Spleen (tissue), 11 donors: Measurements from ENCODE around the gene MPPED2. TPM values are rescaled to one million over a fixed set of nuclear protein-coding genes. Genes with fewer than 3 reads are reported as not detected.

Experiments used
- DNase-seq: peaks from one replicate; pipeline ENCODE4 v3.0.0-alpha.2; 2020
- H3K27ac ChIP-seq, 8 donors: fragments of 200-600 bp; sonication (generic) in 7 of 8; 1 replicate in 4 of 8; 2 replicates in 4 of 8; pipeline versions ENCODE4 v1.5.0 to v1.8.0; 2016 to 2021; ENCODE audit warnings: inconsistent platforms in 4 of 8, mild to moderate bottlenecking in 4 of 8, moderate library complexity in 1 of 8
- H3K27me3 ChIP-seq, 7 donors: fragments of 200-600 bp; sonication (generic) in 6 of 7; replicated peaks in 1 of 7; 1 replicate in 4 of 7; 2 replicates in 3 of 7; pipeline versions ENCODE4 v1.5.0 to v1.8.0; 2016 to 2021; ENCODE audit warnings: inconsistent platforms in 3 of 7, mild to moderate bottlenecking in 1 of 7
- H3K36me3 ChIP-seq, 6 donors: fragments of 200-600 bp; sonication (generic) in 5 of 6; 1 replicate in 4 of 6; 2 replicates in 2 of 6; pipeline versions ENCODE4 v1.5.0 to v1.8.0; 2016 to 2021; ENCODE audit warnings: inconsistent platforms in 2 of 6
- H3K4me1 ChIP-seq, 6 donors: fragments of 200-600 bp; sonication (generic) in 5 of 6; 1 replicate in 3 of 6; 2 replicates in 3 of 6; pipeline versions ENCODE4 v1.5.0 to v1.8.0; 2016 to 2021; ENCODE audit warnings: inconsistent platforms in 3 of 6
- H3K4me3 ChIP-seq, 8 donors: fragments of 200-600 bp; sonication (generic) in 7 of 8; 1 replicate in 4 of 8; 2 replicates in 4 of 8; pipeline versions ENCODE4 v1.5.0 to v1.8.0; 2016 to 2021; ENCODE audit warnings: inconsistent platforms in 4 of 8, mild to moderate bottlenecking in 4 of 8, moderate library complexity in 2 of 8
- H3K9me3 ChIP-seq, 8 donors: fragments of 200-600 bp; sonication (generic) in 7 of 8; 1 replicate in 4 of 8; 2 replicates in 4 of 8; pipeline versions ENCODE4 v1.5.0 to v1.8.0; 2016 to 2021; ENCODE audit warnings: inconsistent platforms in 4 of 8
- POLR2A ChIP-seq, 3 donors: fragments of 450-650 bp; IDR thresholded peaks; one replicate each; pipeline ENCODE4 v1.5.1; 2017; ENCODE audit warnings: antibody characterized with exemption in 3 of 3, mild to moderate bottlenecking in 1 of 3
- POLR2AphosphoS5 ChIP-seq, 3 donors: sonication (generic); formaldehyde crosslinking; IDR thresholded peaks; one replicate each; pipeline ENCODE4 v1.5.1; 2017; ENCODE audit warnings: antibody characterized with exemption in 3 of 3
- WGBS, 5 donors: extraction: QIAGEN DNeasy Blood & Tissue Kit in 3 of 5; methylation state at CpG; one replicate each; pipeline versions ENCODE4 v1.1.5 to v1.1.7; 2013 to 2018; 5-methylcytosine and 5-hydroxymethylcytosine counted together
- intact Hi-C: fragments of 100-400 bp; cut with DNase I; formaldehyde crosslinking; loops from one replicate; pipeline ENCODE4 v1.15.0; 2023; ENCODE audit warnings: low total_unique reads
- polyA plus RNA-seq, 3 donors: library from polyadenylated mRNA; stranded (reverse); fragments of 200-250 nt; gene quantifications; one replicate each; pipeline ENCODE4 v1.2.1, GENCODE V29; 2013
- total RNA-seq, 7 donors: library from RNA; depleted of rRNA in 3 of 7; stranded (reverse); fragments of >200 nt in 3 of 7; fragmentation: NEBNext Ultra II Directional in 4 of 7; extraction: Animal tissue kit (Norgen Biotek cat#: 25700) in 4 of 7; gene quantifications; one replicate each; pipeline versions ENCODE4 v1.1.0 to v1.2.1, GENCODE V29; 2016 to 2021
- TF ChIP-seq, protein P1 (sequence below), 11 experiments: fragments of 200-600 bp in 7 of 11; fragments of 450-650 bp in 4 of 11; sonication (generic) in 4 of 11; IDR thresholded peaks in 8 of 11; conservative IDR thresholded peaks in 3 of 11; 1 replicate in 7 of 11; 2 replicates in 4 of 11; pipeline versions ENCODE4 v1.4.0 to v1.8.0; 2016 to 2021; ENCODE audit warnings: antibody characterized with exemption in 11 of 11, inconsistent platforms in 4 of 11, mild to moderate bottlenecking in 1 of 11
- donor health status: healthy with polysubstance abuse.
- donor health status: DM: no; HTN: no; CAD: no; lungs with moderate emphysema.
- donor health status: DM: no; HTN: no; CAD: no.
- donor health status: Bipolar disorder and iron deficiency.
- donor health status: healthy.
- donor health status: DM: no; HTN: no; CAD: no.
- donor health status: DM: yes; HTN: yes; CAD: no.

MPPED2 gene
- total and polyA plus RNA-seq, 10 donors, result 0.72 to 14.6 (median 5.2) TPM

DNA sequence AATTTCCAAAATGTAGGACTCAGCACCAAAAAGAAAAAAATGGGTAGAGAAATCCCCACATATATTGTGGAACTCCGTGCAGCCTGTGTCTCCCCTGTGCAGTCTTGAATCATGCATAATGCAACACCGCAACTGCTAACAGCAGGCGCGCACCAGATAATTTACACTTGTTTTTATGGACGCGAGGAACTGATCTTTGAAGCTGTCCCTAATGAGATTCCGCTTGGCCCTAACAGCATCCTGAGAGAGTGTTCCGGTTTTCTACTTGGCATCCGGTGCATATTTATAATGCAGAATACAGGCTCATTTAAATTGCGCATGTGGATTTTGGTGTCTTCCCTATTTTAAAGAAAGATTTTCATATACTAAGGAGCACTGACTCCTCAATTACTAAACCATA, 21.1 kb downstream of the MPPED2 start:
- intact Hi-C loops, result no loop called here
- Histone ChIP-seq H3K27ac (no peak overlapping the region), H3K9me3 (no peaks in the 10 kb centered on the region), H3K27me3 (no peaks in the 10 kb centered on the region), H3K4me3 (no peak overlapping the region), H3K36me3 (no peaks in the 10 kb centered on the region), H3K4me1 (peaks cover 0 to 9% (median 0%) of the 10 kb centered on the region in 6 donors)
- DNase-seq, result no peak
- TF ChIP-seq POLR2AphosphoS5 (IDR thresholded peaks at IDR 0.05) (no peak), POLR2A (IDR thresholded peaks at IDR 0.05) (no peak)
- TF ChIP-seq, protein P1, sequence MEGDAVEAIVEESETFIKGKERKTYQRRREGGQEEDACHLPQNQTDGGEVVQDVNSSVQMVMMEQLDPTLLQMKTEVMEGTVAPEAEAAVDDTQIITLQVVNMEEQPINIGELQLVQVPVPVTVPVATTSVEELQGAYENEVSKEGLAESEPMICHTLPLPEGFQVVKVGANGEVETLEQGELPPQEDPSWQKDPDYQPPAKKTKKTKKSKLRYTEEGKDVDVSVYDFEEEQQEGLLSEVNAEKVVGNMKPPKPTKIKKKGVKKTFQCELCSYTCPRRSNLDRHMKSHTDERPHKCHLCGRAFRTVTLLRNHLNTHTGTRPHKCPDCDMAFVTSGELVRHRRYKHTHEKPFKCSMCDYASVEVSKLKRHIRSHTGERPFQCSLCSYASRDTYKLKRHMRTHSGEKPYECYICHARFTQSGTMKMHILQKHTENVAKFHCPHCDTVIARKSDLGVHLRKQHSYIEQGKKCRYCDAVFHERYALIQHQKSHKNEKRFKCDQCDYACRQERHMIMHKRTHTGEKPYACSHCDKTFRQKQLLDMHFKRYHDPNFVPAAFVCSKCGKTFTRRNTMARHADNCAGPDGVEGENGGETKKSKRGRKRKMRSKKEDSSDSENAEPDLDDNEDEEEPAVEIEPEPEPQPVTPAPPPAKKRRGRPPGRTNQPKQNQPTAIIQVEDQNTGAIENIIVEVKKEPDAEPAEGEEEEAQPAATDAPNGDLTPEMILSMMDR (IDR thresholded peaks at IDR 0.05 in 8 of 11, conservative IDR thresholded peaks at IDR 0.05 in 3 of 11), result no peak
- 32 to 56% (median 47%) methylated on average over 10 of the region's 10 CpGs for WGBS, 5 donors

DNA sequence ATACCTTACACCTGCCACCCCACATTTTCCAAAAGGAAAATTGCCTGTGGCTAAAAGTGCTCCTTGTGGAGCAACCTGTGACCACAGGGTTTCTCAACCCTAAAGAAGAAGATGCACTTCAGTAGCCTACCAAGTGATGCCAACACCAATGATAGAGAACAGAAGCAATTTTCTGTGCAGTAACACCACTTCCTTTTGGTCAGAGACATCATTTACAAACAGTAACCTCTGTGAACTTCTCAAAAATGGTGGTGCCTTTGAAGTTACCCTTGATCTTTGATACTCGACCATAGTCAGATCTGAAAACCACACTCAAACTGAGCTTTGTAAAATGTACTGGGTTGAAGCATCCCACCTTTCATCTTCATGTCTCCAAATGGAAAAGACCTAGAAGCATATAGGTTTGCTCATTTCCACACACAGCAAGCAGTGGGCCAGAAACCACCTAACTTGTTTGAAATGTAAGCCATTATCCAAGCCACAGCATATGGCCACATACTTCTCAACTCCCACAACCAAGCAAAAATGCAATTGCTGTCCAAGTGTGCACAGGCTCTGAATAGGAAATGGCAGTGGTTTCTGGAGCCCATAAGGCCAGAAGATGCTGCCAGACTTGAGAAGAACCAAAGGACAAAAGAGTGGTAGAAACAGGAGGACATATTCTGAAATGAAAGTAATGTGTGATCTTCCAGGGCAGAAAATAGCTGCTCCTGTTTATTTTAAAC, 24.3 kb downstream of the MPPED2 start:
- TF ChIP-seq, protein P1 (IDR thresholded peaks at IDR 0.05 in 8 of 11, conservative IDR thresholded peaks at IDR 0.05 in 3 of 11), result no peak
- TF ChIP-seq POLR2A (IDR thresholded peaks at IDR 0.05), result no peak
- Histone ChIP-seq H3K9me3 (no peaks in the 10 kb centered on the region), H3K4me1 (peaks cover 0 to 9% (median 0%) of the 10 kb centered on the region in 6 donors), H3K27ac (no peak overlapping the region), H3K4me3 (no peak overlapping the region), H3K27me3 (no peaks in the 10 kb centered on the region), H3K36me3 (no peaks in the 10 kb centered on the region)
- intact Hi-C loops, result no loop called here
- 43 to 67% (median 53%) methylated on average over 1 of the region's 1 CpG for WGBS, 5 donors
- no peak for DNase-seq

DNA sequence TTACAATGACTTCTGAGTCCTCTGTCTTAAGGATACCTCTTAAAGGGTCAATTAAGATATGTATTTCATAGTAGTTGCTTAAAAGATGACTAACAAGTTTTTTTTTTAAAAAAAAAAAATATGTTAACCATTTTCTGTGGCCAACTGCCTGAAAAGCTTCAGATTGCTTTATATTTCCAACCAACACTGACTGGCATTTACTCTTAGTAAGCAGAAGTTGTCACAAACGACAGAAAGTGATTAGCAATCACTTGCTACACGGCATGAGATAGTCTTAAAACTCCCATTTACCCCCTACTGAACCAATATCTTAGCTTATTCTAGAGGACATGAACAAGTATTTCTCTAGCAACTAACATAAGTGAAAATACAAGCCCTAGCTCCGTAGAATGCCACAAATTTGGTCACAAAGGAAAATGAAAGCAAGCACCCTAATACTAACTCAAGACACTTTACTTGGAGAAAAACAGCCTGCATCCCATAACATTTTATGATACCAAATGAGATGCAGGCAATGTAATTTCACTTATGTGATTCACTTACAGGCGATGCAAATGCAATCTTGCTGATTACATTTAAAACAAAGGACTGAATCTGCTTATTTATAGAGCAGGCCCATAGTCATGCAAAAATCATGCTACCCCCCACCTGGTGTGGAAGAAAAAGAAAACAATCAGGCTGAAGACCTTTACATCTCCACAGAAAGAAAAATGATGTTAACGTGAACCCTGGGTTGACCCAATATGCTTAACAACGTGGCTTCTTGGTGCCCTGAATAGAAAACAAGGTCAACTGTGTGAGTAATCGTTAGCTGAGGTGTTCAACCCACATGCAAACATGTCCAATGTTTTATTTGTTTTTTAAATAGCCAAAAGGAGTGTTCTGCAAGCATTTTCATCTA, 25.7 kb downstream of the MPPED2 start:
- H3K27ac ChIP-seq, result no peak overlapping the region
- 44 to 52% (median 46%) methylated on average over 7 of the region's 7 CpGs for WGBS, 5 donors

More for the DNA sequence above, 25.7 kb downstream of the MPPED2 start:
- no peaks in the 10 kb centered on the region for H3K36me3 ChIP-seq
- H3K4me3 ChIP-seq, result no peak overlapping the region
- no peaks in the 10 kb centered on the region for H3K9me3 ChIP-seq
- intact Hi-C loops, result no loop called here
- peaks cover 0 to 9% (median 0%) of the 10 kb centered on the region in 6 donors for H3K4me1 ChIP-seq
- DNase-seq, result no peak
- no peak for TF ChIP-seq POLR2A (IDR thresholded peaks at IDR 0.05)
- TF ChIP-seq, protein P1 (IDR thresholded peaks at IDR 0.05 in 8 of 11, conservative IDR thresholded peaks at IDR 0.05 in 3 of 11), result no peak
- no peak for TF ChIP-seq POLR2AphosphoS5 (IDR thresholded peaks at IDR 0.05)
- no peaks in the 10 kb centered on the region for H3K27me3 ChIP-seq
